Transverse colon (tissue), 4 donors: ENCODE data around the gene ZNF451.

Source experiments
- CTCF ChIP-seq, 5 experiments: fragments of 200-600 bp in 3 of 5; fragments of 450-650 bp in 2 of 5; sonication (generic) in 3 of 5; IDR thresholded peaks; 1 replicate in 2 of 5; 2 replicates in 3 of 5; pipeline ENCODE4 v1.5.1; 2016 to 2017; ENCODE audit warnings: antibody characterized with exemption in 5 of 5, inconsistent platforms in 3 of 5, mild to moderate bottlenecking in 2 of 5, moderate library complexity in 1 of 5
- EP300 ChIP-seq: sonication (generic); formaldehyde crosslinking; IDR thresholded peaks from one replicate; pipeline ENCODE4 v1.6.1; 2017; ENCODE audit warnings: antibody characterized with exemption, low read depth
- POLR2A ChIP-seq: fragments of 450-650 bp; IDR thresholded peaks from one replicate; pipeline ENCODE4 v1.6.1; 2016; ENCODE audit warnings: antibody characterized with exemption, mild to moderate bottlenecking, moderate library complexity
- POLR2AphosphoS5 ChIP-seq, 3 donors: sonication (generic); formaldehyde crosslinking; IDR thresholded peaks; one replicate each; pipeline ENCODE4 v1.6.1; 2016; ENCODE audit warnings: antibody characterized with exemption in 3 of 3

- TF ChIP-seq CTCF (IDR thresholded peaks at IDR 0.05) = no peak
- no peak for TF ChIP-seq POLR2AphosphoS5 (IDR thresholded peaks at IDR 0.05)
- no peak for TF ChIP-seq POLR2A
- no peak for TF ChIP-seq EP300
Measured at GRCh38 chr6:57116776-57117175, 26.8 kb downstream of the ZNF451 start.
